ENCODE data around the gene STARD9.

DNA sequence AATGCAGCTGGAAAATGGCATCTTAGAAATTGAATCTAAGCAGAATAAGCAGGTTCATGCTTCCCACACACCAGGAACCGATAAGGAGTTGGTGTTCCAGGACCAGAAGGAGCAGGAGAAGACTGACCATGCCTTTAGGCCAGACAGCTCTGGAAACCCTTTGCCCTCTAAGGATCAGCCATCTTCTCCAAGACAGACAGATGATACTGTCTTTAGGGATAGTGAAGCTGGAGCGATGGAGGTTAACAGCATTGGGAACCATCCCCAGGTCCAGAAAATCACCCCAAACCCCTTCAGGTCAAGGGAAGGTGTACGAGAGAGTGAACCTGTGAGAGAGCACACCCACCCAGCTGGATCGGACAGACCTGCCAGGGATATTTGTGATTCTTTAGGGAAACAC, 112.3 kb downstream of the STARD9 start:
- no peak for TF ChIP-seq EZH2phosphoT487 (IDR thresholded peaks at IDR 0.05; ENCODE audit: insufficient read depth, low read depth)
- TF ChIP-seq EZH2 (IDR thresholded peaks at IDR 0.05; ENCODE audit: insufficient read depth, poor library complexity, severe bottlenecking) = no peak

Data from GM23248 (cell line).